Stimulated activated CD4-positive, alpha-beta T cell treated with anti-CD3 and anti-CD28 coated beads, Interleukin-4, amount 100 ng/mL, for 48 hours (primary cell): ENCODE results near the gene RIPOR2.

Experiments used
- DNase-seq, 2 donors: peaks; one replicate each; pipeline ENCODE4 v3.0.0-alpha.2; 2020; ENCODE audit warnings: low read depth in 2 of 2

The RIPOR2 gene, protein sequence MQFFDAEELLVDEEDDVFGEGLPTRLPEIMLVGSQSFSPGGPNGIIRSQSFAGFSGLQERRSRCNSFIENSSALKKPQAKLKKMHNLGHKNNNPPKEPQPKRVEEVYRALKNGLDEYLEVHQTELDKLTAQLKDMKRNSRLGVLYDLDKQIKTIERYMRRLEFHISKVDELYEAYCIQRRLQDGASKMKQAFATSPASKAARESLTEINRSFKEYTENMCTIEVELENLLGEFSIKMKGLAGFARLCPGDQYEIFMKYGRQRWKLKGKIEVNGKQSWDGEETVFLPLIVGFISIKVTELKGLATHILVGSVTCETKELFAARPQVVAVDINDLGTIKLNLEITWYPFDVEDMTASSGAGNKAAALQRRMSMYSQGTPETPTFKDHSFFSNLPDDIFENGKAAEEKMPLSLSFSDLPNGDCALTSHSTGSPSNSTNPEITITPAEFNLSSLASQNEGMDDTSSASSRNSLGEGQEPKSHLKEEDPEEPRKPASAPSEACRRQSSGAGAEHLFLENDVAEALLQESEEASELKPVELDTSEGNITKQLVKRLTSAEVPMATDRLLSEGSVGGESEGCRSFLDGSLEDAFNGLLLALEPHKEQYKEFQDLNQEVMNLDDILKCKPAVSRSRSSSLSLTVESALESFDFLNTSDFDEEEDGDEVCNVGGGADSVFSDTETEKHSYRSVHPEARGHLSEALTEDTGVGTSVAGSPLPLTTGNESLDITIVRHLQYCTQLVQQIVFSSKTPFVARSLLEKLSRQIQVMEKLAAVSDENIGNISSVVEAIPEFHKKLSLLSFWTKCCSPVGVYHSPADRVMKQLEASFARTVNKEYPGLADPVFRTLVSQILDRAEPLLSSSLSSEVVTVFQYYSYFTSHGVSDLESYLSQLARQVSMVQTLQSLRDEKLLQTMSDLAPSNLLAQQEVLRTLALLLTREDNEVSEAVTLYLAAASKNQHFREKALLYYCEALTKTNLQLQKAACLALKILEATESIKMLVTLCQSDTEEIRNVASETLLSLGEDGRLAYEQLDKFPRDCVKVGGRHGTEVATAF

DNA sequence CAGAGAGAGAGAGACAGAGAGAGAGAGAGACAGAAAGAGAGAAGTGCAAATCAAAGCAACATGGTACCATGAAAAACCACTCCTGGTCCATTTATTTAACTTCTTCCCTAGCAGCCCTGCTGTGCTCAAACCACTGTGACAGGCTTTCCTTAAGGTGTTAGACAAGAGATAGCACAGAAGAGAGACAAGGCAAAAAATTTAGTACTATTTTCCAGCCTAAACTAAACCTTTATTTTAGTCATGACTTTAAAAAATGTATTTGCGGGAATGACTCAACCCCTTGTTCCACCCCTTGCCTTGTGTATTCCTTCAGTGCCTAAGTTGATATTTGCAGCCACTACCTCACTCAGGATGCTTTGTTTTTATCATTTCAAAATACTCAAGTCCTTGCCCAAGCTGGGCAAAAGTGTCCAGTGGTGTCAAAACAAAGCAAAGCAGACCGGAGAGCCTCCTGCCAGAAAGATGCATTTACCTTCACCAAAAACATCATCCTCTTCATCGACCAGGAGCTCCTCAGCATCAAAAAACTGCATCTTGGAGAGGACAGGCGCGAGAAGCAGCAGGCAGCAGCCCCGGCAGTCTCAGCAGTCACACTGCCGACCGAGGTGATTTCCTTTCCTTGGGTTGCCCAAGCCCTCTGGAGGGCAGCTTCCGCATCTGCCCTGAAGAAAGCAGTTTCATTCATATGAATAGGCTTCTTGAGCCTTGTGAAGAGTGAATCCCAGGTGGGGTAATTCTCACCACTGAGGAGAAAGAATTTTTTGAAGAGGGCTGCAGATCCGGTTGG is at the start of gene RIPOR2:
Gene RIPOR2, minus strand, starts transcription at position 595 of the 787 bp plus-strand sequence. Its CDS starts 62 bp downstream, at position 533.
- DNase-seq: peak; percentile 39 to 59

DNA sequence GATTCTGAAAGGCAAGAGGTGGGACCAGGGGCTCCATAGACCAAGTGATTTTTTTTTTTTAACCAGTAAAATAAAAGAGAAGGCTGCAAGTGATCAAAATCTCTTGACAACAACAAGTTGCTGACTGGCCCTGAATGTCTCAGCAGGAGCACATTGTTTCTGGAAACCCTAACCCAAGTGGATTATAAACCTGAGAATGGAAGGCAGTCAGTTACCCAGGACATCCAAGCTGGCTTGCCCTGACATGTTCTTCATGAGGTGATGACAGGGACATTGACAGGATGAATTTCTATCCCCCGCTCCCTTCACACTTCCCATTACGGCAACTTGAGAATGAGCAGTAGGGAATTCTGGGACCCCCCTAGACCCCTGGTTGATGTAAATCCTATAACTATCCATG is 49.6 kb upstream of the RIPOR2 start:
- no peak for DNase-seq

DNA sequence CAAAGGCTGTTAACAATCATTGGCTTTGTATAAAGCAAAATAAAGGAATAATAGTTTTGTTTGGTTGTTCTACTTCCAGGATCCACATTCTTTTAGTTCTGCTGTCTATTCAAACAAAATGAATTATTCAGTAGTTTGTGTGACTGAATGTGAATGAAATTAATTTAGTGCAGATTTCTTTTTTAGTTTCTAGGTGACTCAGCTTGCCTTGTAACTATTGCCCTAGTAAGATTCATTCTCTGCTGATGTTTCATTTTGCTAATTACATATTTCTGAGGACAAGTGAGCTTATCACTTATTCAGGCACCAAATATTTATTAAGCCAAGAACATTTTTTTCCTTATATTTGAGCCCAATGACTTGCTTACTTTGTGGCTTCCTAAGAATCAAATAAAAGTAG is 46.5 kb upstream of the RIPOR2 start:
- DNase-seq: no peak

DNA sequence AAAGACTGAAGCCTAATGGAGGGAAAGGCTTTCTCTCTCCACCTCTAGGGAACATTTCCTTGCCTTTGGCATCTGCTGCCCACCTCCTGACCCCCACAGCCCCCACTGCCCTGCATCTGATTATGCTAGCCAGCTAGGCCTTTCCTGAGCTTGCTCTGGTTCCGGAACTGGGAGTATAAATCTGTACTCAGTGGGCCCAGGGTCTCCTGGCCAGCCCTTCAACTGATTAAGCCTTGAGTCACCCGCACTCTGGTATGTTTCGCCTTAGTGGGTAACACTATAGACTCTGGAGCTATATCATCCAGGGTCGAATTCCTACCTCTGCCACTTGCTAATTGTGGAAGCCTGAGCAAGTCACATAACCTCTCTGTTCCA is 45.6 kb upstream of the RIPOR2 start:
- DNase-seq: no peak

DNA sequence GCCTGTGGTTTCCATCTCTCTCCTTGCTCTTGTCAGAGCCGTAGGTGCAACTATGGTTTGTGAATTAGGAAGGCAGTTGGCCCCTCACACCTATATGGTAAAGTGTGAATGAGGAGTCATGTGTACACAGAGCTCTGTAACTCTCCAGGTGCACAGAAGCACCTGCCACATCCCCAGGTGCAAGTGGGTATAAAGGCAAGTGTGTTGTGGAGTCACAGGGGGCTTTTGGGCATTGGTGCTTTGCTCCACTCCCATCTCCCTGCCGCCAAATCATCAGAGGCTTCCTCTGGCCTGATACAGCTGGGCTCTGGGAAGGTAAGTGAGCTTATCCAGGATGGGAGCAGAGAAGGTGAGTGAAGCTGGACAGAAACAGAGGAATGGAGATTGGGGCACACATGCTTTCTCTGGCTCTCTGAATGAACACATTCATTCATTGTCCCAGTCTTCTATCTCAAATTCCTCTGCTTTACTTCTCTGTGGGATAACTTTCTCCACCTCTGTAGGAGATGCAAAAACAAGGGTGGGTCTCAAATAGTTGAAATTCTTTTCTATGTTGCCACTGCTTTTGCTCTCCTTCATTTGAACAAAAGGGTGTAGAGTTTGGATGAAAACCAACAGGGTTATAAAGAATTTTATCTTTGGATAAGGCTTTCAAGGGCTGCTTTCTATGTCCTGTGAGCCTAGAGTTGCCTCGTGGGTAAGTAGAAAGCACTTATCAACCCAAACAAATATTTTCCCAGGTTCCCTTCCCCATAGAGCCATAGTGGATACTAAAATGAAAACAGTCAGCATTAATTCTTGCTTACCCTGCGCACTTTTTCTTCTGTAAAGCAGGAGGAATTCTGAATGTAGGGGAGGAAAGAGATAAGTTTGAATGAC is 45.0 kb upstream of the RIPOR2 start:
- DNase-seq: no peak

DNA sequence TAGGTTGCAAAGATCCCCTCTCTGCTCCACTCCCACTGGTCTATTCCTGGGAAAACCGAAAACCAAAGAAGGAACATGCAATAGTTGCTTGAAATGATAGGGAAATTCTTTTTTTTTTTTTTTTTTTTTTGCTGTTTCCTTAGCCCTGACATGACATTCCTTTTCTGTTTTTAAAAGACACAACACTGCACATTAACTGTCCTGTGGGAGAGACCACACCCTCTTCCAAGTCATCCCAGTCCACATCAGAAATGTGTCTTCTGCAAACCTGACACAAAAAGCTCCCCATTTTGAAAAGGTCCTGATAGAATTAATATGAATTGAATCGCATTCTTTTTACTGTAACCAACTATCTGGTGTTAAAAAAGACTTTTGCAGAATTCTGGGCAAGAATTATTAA is 43.4 kb upstream of the RIPOR2 start:
- DNase-seq: no peak

DNA sequence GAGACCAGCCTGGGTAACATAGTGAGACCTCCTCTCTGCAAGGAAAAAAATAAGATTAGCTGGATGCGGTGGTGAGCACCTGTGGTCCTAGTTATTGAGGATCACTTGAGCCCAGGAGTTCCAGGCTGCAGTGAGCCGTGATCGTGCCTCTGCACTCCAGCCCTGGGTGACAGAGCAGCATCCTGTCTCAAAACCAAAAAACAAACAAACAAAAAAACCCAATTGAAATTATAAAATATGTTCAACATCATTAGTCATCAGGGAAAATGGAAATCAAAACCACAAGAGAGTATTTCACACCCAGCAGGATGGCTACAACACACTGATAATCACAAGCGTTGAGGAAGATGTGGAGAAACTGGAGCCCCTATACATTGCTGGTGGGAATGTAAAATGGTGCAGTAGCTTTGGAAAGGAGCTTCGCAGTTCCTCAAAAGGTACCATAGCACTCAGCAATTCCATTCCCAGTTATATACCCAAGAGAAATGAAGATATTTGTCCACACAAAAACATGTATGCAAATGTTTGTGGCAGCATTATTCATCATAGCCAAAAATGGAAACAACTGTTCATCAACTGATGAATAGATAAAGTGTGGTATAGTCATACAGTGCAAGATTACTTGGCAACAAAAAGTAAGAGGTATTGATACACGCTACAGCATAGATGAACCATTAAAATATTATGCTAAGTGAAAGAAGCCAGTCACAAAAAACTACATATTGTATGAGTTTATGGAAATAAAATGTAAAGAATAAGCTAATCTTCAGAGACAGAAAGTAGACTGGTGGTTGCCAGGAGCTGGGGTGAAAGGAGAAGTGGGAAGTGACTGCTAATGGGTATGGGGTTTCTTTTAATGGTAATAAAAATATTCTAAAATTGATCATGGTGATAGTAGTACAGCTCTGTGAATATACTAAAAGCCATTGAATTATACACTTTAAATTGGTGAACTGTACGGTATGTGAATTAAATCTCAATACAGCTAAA is 38.7 kb upstream of the RIPOR2 start:
- DNase-seq: no peak

DNA sequence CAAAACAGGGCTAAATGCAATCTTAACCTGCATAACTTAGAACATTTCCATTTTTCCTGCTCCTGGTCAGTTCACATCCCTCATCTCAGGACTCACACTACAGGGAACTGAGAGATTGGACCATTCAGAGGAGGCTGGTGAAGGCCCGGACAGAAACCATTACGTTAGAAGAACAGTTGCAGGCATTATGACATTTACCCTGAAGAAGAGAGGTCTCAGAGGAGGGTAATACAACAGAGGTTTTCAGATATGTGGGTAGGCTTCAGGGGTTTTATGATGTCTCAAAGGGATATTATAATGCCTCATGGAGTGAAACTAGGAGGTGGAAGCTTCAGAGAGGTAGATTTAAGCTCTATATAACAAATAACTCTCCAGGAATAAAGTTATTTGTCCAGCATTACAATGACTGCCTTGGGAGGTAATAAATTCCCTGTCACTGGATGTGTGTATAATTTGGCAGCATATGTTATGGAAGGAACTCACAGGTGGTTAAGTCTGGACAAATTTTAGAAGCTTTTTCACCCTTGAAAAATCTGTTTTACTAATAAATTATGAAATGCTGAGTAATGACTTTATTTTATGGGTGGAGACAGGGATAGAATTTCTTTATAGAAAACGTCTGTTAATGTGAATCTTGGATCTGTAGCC is 36.7 kb upstream of the RIPOR2 start:
- no peak for DNase-seq

DNA sequence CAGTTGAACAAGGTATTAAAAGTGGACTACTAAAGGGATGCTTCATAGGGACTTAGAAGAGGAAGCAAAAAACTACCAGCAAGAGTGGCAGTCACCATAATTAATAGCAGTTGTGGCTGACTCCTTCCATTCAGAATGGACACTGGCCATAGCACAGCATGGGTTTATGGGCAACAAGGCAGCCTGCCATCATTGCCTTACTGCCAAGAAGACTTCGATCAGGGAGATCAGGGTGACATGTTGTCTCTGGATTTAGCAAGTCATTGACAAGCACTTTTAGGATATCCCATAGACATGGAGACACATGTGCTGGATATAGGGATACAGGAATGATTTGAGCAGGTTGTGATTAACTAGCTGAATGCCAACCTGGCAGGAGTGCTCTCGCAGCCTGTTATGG is 35.3 kb upstream of the RIPOR2 start:
- no peak for DNase-seq

DNA sequence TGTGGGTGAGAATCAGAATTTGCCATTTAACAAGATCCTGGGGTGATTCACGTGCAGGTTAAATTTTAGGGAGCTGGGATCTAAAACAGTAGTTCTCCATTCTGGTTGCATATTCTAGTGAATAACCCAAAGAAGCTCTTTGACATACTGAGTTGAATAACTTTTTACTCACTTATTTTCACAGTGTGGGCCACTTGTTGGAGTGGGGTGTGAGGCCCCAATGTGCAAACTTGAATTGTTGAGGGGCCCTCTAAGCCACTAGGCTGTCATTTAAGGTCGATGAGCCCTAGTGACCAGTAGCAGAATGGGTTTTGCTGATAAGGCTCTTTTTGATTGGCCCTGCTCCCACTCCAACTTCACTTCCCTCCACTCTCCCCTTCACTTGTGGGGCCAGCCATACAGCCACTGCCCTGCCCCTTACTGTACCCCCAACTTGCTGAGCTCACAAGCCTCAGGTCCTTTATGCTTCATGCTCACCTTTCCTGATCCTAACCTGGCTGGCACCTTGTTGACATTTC is 33.6 kb upstream of the RIPOR2 start:
- DNase-seq: no peak

DNA sequence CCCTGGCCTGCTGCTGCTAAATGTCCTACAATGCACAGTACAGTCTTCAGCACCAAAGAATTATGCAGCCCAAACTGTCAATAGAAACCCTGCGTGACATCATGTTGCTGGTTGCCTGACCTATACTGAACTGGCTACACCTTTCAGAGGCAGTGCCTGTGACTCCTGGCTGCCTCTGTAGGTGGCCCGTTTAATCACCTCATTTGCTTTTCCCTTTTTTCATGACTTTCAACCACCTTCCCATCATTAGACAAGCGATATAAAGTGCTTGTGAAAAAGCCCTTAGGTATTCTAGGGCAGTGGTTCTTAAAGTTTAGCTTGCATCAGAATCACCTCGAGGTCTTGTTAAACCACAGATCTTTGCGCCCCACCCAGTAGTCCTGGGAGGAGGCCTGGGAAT is 33.0 kb upstream of the RIPOR2 start:
- DNase-seq: no peak

DNA sequence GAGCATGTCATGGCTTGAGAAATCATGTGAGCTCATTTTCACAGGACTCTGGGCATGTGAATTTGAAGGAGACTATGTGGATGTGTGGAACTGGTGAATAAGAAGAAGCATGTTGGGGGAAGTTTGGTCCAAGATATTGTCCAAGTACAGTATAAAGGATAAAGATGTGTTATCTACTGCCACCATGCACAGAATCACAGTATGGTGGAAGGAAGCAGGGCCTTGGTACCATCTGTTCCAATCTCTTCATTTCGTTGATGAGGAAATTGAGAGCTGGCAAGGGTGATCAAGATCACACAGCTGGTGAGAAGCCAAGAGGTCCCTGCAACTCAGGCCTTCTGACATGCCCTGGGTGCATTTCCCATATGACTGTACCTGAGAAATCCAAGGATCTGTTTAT is 31.5 kb upstream of the RIPOR2 start:
- DNase-seq: no peak

DNA sequence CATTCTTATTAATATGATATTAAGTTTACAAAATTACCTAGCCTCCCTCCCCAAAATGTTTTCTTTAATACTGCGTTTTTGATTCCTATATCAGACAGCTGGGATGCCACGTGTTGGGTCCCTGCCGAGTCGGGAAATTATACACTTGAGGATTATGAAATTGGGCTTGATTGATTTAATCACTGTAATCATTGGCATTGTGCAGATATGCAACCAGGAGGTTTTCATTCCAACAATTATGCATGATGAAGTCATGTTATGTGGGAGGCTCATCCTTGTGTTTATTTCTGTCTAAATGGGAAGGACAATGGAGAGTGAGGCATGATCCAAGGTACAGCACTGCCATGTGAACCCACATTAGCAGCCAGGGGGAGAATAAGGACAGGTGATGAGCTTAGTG is 30.6 kb upstream of the RIPOR2 start:
- no peak for DNase-seq

DNA sequence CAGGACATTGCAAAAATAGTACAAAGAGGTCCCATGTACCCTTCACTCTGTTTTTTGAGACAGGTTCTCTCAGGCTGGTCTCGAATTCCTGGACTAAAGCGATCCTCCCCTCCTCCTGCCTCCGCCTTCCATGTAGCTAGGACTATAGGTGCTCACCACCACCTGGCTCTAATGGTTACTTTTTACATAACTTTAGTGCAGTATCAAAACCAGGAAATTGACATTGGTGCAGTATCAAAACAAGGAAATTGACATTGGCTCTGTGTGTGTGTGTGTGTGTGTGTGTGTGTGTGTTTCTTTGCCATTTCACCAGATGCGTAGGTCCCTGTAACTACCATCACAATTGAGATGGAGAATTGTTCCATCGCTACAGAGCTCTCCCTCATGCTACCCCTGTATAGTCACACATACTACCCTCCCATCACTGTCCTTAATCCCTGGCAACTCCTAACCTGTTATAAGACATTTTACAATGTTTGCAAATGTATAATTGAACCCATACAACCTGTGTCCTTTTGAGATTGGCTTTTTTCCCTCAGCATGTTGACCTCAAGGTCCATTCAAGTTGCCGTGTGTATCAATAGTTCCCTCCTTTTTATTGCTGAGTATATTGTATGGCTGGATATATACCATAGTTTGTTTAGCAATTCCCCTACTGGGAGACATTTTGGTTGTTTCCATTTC is 28.3 kb upstream of the RIPOR2 start:
- no peak for DNase-seq

DNA sequence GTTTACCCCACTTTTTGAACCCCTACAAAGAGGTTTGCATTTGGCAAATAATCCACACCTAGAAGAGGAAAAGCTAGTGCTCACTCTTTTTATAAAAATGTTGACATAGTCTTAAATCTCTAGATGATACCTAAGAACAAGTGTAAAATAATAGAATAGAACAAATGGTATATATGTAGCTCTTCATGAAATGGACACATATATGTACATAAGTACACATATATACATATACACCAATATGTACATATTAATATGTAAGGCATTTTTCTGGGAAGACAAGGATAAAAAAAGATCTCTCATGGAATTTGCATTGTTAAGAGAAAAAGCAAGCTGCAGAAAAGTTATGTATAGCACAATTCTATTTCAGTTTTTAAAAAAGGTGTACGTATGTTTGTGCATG is 27.6 kb upstream of the RIPOR2 start:
- no peak for DNase-seq

DNA sequence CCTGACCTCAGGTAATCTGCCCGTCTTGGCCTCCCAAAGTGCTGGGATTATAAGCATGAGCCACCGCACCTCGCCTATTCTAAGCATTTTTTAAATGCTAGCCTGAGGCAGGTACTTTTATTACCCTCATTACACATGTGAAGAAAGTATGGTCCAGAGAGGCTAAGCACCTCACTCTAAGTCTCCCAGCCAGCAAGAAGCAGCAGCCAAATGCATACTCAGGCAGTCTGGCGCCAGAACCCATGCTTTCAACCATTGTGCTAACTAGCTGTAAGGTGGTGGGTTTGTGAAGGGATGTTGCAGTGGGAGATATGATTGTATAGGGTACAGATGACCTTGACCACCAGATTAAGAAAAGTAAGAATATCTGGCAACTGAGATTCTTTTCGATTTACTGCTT is 26.1 kb upstream of the RIPOR2 start:
- no peak for DNase-seq

DNA sequence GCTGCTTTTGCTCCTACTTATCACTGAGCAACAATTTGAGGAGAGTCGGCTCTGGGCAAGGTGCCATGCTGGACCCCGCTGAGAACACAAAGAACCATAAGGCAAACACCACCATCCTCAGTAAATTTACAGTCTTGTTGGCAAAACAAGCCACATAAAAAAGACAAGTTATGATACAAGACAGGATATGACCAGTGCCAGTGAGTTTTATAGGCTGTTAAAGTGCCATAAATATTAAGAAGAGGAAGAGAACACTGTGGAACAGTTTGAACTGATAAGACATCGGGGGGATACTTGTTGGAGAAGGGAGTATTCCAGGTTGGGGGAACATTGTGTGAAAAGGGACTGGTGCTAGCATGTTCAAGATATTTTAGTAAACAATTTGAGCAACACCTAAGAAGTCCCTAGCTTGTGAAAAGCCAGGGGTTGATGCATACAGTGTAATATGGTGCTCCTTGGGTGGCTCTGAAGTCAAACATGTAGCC is 25.3 kb upstream of the RIPOR2 start:
- no peak for DNase-seq

DNA sequence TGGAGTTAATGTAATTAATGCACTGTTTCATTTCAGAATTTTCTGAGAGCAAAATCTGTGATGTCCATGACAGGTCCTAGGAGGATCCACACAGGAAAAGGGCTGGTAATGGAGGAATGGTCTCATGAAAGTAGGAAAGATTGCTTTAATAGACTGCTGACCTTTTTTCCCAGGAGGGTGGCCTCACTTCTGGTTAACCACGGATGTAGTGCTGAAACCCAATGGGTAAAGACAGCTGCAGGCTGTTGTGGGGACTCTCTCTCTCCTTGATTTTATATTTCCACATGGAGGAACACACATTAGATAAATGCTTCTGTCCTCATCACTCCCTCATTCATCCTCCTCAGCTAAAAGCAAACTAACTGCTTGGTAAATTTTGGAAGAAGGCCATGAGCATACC is 23.6 kb upstream of the RIPOR2 start:
- DNase-seq: no peak
